ENCODE results near the gene SDF4.

Gene SDF4, protein sequence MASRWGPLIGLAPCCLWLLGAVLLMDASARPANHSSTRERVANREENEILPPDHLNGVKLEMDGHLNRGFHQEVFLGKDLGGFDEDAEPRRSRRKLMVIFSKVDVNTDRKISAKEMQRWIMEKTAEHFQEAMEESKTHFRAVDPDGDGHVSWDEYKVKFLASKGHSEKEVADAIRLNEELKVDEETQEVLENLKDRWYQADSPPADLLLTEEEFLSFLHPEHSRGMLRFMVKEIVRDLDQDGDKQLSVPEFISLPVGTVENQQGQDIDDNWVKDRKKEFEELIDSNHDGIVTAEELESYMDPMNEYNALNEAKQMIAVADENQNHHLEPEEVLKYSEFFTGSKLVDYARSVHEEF

DNA sequence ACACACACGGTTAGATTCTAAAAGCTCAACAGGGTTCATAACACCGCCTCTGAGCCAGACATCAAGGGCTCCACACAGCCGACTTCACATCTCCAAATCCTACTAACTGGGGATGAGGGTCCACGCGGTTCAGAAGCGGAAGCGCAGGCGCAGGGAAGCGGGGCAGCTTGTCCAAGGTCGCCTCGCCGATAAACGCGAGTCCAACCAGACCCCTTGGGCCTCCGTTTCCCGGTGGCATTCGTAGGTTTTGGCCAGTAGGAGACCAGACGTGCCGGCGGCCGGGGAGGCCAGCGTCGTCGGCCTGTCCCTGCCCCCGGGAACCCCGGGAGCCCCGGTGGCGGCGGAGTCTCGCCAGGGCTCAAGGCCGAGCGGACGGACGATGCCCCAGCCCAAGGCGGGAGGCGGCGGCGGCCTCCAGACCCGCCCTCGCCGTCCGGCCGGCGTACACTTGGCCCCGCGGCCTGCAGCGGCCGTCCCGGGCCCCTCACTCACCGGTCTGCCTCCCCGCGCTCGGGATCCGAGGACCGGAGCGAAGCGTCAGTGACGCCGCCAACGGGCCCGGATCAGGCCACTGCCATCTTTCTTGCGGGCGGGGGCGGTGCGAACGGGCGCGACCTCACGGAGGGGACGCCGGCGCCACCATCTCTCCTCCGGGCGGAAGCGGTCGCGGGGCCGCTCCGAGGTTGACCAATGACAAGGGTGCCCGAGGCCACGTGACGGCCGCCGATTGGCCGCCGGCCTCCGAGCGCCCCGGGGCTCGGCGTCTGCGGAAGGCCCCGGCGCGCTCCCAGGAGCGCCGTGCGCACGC lies at the start of gene SDF4:
TSS of gene SDF4 (minus strand) at position 602 of the 808 bp plus-strand sequence. CDS start 3,229 bp downstream, outside the sequence.
- peak; percentile 97 for DNase-seq

DNA sequence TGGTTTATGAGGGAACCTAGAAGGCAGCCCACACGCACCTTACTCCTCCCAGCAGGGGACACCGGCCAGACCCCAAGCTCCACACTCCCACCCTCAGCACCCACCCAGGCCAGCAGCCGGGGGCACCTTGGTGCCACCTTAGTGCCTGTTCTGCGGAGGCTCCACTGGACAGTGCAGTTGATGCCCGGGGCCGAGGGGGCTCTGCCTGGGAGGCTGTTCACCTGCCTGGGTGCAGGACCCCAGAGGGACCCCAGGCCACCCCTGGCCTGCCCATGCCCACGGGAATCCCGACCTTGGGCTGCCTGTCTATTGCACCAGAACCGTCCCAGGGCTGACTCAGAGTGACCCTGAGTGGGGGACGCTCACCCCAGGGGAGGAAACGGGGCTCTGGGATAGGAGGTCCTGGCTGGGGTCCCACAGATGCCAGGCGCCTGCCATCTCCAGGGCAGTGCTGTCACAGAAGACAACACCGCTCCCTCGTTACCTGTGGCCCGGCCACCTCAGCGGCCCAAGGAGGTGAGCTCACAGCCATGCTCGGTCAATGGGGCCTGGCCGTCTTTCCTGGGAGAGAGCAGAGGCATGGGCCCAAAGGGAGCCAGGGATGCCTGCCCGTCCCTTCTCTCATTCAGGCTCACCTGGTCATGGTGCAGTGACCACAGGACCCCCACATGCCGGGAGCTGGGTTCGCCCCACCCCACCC lies 49.1 kb upstream of the SDF4 start:
- no peak for DNase-seq

DNA sequence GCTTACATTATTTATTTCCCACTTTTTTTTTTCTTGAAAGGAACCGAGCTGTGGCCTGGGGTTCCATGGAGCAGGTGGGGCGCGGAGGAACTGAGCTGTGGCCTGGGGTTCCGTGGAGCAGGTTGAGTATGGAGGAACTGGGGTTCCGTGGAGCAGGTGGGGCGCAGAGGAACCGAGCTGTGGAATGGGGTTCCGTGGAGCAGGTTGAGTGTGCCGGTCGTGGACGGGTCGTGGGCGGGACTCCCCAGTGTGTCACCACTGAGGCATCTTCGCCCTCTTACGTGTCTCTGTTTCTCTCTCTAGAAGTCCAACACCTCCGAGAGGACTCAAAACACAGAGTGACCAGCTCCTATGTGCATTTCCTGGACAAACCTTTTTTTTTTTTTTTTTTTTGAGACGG lies 47.2 kb upstream of the SDF4 start:
- DNase-seq = no peak

DNA sequence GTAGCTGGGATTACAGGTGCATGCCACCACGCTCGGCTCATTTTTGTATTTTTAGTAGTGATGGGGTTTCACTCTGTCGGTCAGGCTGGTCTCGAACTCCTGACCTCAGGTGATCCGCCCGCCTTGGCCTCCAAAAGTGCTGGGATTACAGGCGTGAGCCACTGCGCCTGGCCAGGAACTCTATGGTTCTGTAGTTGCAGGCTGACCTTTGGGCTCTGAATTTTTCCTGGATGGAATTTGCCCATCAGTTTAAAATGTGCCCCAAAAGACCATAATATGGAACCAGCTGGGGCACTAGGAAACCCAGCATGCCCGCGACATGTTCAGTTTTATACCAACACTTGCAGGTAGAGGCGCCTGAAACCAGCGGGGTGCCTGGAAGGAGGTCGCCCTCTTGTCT lies 46.8 kb upstream of the SDF4 start:
- DNase-seq = no peak

DNA sequence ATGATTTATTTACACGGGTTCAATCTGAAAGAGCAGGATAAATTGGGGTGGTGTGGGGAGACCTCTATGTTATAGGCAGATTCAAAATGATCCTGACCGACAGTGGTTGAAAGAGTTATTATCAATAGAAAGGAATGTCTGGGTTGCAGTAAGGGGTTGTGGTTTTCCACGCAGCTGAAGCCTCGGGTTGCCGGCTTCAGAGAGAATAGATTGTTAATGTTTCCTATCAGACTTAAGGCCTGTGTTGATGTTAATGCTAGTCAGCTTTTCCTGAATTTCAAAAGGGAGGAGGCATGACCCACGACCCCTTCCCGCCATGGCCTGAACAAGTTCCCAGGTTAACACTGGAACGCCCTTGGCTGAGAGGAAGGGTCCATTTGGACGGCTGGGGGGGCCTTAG lies 44.0 kb upstream of the SDF4 start:
- no peak for DNase-seq

DNA sequence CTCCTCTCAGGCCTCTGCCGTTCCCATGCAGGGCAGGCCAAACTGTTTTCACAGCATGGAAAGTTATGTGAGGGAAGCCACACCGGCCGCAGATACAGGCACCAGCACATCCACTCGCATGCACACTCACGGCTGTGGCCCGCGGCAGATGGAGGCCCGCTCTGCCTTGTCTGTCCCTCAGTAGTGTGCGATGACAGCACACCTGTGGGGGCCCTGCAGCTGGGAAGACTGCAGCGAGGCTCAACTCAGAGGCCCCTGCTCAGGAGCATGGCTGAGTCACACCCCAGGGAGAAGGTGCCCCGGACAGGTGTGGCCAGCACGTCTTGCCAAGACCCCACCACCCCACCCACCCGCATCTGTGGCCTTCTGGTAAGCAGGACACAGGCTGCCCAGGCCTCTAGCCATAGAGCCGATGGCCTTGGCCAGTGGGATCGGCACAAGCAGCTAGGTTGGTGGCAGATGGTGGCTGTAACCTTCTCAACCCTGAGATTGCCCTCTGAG lies 43.2 kb upstream of the SDF4 start:
- DNase-seq = no peak

DNA sequence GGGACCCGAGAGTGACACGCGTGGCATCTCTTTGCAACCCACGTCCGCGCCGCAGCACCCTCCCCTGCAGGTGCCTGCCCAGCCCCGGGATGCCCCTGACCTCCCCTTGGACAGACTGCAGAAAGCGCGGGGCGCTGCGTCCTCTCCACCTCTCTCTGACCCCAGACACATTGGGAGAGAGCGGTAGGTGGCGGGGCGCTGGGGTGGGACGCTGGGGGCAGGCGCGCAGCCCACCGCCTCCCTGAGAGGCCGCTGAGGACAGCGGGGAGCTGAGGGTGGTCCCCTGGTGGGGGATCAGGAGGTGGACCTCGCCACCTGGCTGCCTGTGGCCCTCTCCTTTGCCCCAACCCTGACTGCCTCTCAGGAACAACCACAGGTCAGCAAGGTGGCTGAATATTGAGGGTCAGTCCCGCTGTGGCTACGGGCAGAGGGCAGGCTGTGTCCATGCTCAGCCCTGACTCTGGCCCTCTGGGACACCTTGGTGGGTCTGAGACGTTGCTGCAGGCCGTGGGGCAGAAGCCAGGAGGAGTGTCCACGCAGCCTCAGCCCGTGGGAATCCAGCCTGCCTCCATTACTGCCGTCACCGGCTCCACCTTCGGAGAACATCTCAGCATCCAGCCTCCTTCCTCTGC lies 42.6 kb upstream of the SDF4 start:
- DNase-seq = no peak

DNA sequence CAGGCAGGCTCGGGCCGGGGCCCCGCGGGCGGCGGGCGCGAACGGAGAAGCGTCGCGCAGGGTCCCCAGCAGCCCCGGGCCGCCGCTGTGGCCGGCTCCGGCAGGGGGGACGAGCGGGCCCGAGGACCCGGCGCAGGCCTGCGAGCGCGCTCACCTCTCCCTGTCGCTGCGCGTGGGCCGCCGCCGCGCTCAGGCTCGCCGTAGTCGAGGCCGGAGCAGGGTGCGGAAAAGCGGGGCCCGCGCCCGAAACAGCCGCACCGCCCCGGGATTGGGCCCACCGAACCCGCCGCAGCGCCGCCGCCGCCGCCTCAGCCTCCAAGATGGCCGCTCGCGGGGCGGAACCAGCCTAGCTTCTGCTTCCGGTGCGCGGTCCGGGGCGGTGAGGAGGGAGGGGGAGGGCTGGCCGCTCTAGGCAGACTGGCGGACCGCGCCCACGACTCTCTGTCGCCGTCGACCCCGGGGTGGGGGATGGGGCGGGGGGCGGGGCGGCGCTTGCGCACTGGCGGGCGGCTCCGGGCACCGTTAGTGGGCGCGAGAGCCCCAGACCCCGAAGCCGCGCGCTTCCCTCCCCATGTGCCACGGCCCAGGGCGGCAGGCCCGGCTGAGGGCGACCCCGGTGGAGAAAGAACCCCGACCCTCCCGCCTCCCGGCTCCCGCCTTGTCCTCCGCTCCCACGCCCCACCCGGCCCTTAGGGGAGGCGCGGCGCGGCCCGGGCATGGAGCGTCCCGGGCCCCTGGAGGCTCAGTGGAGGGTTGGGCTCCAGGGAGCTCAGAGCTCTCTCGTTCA lies 41.9 kb upstream of the SDF4 start, which contains the start of gene UBE2J2:
TSS of gene UBE2J2 (minus strand) at position 343 of the 787 bp plus-strand sequence. CDS start 5,862 bp downstream, outside the sequence.
- peak; percentile 95 for DNase-seq

DNA sequence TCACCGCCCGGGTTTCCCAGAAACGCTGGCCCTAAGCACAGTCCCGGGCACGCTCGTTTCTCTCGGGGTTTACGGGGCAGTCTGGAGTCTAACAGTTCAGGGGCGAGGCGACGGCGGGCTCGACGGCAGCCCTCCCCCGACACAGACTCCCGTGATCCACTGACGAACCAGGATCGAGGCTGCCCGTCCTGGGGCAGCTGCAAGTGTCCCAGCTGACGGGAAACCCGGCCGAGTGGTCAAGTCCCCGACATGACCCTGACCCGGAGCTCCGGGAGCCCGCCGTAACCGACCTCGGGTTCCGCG lies 41.4 kb upstream of the SDF4 start:
- DNase-seq = no peak

DNA sequence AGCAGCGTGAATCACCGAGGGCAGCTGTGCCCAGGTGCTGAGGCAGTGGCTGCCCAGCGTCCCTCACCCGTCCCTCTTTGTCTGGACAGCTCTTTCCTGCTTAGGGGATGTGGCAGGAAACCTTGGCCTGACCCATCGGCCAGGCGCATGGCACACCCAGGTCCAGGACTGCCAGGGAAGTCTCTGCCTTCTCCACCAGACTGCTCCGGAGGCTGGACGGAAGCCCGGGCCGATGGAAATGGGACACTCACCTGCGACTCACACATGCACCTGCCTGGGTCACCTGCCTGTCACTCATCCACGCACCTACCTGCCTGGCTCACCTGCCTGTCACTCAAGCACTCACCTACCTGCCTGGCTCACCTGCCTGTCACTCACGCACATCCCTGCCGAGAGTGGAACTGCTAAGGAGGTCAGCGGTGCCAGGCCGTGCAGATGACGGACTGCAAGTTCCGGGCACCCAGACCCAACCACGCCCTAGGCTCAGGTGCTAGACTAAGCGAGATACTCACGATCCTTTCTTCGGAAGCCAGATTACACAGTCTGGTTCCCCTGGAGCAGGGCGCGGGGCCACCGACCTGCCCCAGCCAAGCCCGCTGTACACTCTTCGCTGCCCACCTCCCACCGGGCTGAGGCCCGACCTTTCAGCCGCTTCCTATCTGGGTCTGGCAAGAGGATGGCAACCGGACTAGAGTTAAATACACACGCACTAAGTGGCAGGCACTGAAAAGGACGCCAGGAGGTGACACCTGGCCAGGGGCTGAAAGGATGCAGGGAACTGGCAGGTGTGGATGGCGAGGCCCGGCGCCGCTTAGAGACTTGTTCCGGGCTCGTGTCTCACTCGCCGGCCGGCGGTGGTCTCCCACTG lies 40.8 kb upstream of the SDF4 start:
- DNase-seq = no peak

DNA sequence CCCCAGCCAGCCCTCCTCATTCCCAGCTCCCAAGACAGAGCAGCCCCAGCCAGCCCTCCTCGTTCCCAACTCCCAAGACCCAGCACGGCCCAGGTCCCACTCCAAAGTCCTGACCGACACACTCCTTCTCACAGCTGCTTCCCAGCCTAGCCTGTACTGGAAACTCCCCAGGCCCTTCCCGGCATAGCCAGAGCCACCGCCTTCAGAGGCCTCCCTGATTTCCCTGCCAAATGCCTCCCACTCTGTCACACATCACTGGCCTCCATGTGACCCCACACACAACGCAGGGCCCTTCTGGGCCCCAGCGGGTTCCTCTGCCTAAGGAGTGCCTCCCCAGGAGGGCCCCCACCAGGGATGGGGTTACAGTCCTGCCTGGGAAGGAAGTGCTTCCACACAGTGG lies 39.0 kb upstream of the SDF4 start:
- no peak for DNase-seq

DNA sequence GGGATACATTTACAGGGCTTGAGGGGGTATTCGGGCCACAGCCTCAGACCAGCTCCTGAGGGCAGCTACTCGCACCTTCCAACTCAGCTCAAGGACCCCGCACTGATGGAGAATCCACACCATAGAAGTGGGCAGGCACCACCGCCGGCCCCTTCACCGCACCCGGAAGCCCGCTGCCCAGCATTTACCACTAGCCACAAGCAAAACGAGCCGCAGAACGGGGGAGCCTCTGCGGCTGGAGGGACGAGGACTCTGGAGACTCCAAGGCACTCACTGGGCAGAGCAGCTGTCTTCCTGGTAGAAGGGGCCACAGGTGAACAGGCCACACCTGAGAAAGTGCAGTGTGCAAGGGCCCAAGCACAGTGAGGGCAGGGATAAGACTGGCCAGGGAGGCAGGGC lies 36.5 kb upstream of the SDF4 start:
- no peak for DNase-seq

DNA sequence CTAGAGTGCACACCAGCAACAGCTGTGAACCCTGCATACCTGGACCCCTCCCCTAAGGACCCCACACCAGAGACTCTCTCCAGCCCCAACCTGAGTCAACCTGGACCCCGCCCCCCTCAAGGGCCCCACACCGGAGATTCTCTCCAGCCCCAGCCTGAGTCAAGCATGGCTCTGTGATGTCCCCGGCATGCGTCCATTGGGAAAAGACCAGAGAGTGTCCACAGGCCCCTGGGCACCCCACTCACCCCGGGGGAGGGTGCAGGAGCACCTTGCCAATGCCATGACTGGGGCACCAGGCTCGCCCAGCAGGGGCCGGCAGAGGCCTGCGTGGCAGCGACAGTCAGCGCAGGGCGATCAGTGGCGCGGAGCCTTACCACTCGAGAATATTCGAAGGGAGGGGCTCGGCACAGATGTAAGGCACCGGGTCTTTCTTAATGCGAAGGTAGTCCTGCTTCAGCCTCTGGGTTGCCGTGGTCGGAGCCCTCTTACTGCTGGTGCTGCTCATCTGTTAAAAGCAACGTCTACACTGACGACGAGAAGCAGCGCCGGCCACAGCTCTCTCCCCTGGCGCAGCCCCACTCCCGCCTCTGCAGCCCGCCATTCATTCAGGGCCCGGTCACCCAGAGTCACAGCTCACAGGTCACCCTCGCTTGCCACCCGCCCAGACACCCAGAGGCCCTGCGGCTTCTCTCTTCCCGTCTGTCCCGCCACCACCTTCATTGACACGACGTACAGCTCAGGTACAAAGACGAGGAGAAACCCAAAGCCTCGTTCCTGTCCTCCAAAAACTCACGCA lies 35.9 kb upstream of the SDF4 start:
- no peak for DNase-seq

DNA sequence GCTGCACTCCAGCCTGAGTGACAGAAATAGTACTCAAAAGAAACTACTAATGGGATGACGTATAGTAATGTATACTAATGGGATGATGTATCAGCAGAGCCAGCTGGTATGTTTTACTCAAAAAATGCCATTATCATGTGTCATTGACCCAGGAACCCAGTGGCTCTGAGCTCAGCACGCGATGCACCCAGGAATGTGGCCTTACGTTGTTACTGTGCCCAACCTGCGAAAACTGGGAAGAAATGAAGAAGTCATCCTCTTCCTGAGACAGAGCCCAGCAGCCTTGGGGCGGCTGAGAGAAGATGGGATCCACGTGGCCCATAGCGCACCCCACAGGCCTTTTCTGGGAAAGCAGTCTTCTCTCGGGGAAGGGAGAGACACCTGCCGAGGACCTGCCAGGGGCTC lies 33.1 kb upstream of the SDF4 start:
- DNase-seq = peak; percentile 51

DNA sequence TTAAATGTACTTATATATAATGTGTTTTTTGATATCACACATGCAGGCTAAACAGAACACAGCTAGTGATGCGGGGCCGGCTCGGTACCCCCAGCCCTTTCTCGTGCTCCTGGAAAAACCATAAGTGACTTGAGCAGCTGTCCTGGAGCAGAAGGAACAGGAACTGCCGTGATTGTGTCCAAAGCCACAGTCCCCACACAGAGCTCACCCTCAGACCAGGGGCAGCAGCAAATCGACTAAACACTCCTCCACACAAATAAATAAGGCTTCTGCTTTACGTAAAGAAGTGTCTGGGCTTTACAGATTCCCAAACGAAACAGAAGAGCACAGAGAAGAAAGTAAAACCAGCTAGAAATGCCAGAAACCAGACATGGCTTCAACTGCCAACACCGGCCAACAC lies 32.2 kb upstream of the SDF4 start:
- no peak for DNase-seq

DNA sequence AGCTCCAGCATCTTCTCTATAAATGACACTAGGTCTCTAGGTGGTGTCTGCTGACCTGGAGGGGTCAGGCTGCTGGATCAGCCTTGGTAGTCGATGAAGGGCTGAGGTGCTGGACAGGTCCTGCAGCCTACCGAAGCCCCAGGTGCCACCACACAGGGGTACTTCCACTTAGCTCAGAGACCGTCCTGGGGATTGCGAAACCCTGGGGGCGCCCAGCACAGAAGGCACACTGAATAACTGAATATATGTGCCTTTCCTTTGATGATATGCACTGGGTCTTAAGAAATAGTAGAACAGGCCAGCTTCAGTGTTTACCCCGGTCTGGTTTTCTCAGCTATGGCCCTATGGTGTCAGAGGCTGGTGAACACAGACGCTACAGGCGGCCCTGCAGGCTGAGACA lies 31.0 kb upstream of the SDF4 start:
- DNase-seq = no peak

DNA sequence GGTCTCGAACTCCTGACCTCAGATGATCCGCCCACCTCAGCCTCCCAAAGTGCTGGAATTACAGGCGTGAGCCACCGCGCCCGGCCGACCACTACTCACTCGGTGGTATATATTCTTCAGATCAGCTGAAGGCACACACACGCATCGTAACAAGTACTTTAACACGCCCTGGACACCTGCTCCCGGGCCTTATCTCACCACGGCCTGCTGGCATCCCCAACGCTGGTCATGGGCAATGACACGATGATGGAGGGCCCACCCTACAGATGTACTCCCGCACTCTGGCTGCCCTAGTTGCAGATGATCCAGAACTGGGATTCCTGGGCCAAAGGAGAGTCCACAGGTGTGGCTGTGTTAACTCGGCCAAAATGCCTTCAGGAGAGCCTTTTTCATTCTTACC lies 30.3 kb upstream of the SDF4 start:
- DNase-seq = no peak

DNA sequence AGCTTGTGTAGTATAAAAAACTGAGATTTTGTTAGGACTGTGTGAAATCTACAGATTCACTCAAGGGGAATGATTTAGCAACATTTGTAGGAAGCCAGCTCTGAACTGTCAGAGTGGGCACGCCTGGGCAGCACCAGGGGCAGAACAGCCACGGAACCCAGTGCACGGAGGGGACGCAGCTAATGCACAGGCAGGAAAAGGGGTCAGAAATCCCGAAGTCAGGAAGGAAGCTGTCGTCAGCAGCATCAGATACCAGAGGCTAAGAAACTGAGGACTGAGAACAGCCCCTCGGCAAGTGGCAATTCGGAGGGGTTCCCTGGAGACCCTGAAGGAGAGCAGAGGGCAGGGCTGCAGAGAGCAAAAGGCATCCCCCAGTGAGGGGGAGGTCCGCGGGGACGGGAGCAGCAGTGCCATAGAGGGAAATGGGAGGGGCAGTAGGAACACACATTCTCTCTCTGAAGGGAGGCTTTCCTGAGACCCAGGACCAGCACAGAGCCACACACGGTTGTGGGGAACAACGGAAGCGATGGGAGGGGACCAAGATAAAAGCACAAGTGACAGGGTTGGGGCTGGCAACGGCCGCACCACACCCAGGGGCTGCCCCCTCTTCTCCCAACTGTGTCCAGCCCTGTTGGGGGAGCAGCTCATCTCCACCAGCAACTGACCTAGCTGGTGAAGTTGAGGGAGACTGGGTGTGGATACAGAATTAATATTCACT lies 29.2 kb upstream of the SDF4 start:
- no peak for DNase-seq

DNA sequence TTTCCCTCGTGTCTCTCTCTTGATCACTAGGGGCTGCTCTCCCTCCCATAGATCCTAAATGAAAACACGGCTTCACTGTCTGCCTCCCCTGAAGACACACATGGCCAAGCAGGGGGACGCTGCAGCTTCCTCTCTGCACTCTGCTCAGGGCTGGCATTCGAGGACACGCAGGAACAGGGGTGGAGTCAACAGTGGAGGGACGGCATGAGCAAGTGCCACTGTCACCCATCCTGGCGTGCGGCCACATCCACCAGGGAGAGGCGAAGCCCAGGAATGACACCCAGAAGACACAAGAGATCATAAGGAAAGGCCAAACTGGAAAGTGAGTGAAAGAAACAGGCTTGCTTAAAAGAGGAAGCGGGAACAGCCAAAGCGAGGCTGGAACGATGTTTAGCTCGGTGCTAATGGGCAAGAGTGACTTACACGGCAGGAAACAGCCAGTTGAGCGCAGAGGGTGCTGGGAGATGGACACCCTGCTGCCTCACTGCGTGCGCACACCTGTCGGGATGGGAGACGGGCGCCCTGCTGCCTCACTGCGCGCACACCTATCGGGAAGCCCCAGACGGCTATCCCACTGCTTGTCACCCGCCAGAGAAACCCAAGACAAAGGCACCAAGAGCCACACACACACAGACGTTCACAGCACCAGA lies 28.3 kb upstream of the SDF4 start:
- DNase-seq = no peak

Data from NCI-H82 (cell line).